ENCODE measurements around the gene BEST1. TPM values are rescaled to one million over a fixed set of nuclear protein-coding genes. Genes with fewer than 3 reads are reported as not detected.

The BEST1 gene
- total and polyA plus RNA-seq, 2 of the 13 experiments (the other 11 are each of a cell fraction or from before 2014, with no cell fraction given), result 0.09 to 0.65 TPM

DNA sequence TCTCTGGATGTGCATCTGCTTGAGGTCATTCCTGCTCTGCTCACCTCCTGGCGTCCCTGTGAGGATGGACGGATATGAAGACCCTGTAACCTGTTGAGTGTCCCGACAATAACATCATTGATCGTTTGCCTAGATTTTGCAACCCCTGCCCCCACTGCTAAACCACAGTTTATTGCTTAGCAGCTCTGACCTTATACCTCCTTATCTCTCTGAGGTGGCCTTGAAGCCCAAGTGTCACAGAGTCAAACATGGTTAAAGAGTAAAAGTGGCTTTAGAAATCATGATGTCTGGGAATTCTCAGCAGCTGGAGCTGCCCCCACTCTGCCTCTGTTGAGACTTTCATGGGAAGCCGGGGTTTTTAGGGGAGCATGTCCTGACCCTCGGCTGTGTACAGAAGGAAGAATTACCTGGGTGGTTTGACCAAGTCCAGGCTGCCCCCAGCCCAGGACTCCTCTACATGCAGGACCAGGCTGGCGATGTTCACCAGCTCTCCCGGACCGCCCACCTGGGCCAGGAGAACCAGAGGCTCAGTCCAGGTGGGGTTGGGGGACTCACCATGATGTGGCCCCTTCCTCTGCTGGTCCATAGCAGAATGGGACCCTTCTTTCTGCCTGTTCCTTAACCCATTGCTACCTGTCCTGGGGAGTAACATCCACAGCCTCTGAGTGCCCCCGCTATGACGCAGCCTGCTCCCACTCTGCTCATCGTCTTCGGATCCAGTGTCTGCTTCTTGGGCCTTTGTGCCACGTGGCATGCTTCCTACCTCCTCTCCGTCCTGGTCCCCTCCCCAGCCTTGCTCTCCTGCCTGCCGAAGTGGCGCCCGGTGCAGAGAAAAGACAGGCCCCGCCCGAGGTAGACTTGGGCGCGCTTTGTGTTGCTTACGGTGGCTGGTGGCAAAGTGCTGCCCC is 50.6 kb downstream of the BEST1 start (continued):
- TF ChIP-seq ZNF354B (CRISPR knock-in tag; IDR thresholded peaks at IDR 0.05) (no peak), ZNF232 (CRISPR knock-in tag; IDR thresholded peaks at IDR 0.05; ENCODE audit: borderline replicate concordance) (no peak), ZNF792 (CRISPR knock-in tag; IDR thresholded peaks at IDR 0.05) (no peak), KAT7 (CRISPR knock-in tag; IDR thresholded peaks at IDR 0.05; ENCODE audit: borderline replicate concordance) (no peak), SNAI1 (CRISPR knock-in tag; IDR thresholded peaks at IDR 0.05; ENCODE audit: borderline replicate concordance) (no peak), SRSF4 (IDR thresholded peaks at IDR 0.05; ENCODE audit: low read depth, low read length, poor library complexity, severe bottlenecking) (no peak), XBP1 (CRISPR knock-in tag; IDR thresholded peaks at IDR 0.05) (no peak), ZNF776 (CRISPR knock-in tag; IDR thresholded peaks at IDR 0.05) (no peak), MAFG (CRISPR knock-in tag; IDR thresholded peaks at IDR 0.05) (no peak), SALL1 (CRISPR knock-in tag; IDR thresholded peaks at IDR 0.05) (peak; percentile 66), NFE2 (CRISPR knock-in tag; IDR thresholded peaks at IDR 0.05) (no peak), HNRNPH1 (optimal IDR thresholded peaks at IDR 0.05; ENCODE audit: low read depth, low read length) (no peak)
- TF ChIP-seq, protein P1, sequence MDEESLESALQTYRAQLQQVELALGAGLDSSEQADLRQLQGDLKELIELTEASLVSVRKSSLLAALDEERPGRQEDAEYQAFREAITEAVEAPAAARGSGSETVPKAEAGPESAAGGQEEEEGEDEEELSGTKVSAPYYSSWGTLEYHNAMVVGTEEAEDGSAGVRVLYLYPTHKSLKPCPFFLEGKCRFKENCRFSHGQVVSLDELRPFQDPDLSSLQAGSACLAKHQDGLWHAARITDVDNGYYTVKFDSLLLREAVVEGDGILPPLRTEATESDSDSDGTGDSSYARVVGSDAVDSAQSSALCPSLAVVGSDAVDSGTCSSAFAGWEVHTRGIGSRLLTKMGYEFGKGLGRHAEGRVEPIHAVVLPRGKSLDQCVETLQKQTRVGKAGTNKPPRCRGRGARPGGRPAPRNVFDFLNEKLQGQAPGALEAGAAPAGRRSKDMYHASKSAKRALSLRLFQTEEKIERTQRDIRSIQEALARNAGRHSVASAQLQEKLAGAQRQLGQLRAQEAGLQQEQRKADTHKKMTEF (CRISPR knock-in tag; IDR thresholded peaks at IDR 0.05), result peak; percentile 24; the same call in 1 of the 2 replicates
- TF ChIP-seq, protein P2, sequence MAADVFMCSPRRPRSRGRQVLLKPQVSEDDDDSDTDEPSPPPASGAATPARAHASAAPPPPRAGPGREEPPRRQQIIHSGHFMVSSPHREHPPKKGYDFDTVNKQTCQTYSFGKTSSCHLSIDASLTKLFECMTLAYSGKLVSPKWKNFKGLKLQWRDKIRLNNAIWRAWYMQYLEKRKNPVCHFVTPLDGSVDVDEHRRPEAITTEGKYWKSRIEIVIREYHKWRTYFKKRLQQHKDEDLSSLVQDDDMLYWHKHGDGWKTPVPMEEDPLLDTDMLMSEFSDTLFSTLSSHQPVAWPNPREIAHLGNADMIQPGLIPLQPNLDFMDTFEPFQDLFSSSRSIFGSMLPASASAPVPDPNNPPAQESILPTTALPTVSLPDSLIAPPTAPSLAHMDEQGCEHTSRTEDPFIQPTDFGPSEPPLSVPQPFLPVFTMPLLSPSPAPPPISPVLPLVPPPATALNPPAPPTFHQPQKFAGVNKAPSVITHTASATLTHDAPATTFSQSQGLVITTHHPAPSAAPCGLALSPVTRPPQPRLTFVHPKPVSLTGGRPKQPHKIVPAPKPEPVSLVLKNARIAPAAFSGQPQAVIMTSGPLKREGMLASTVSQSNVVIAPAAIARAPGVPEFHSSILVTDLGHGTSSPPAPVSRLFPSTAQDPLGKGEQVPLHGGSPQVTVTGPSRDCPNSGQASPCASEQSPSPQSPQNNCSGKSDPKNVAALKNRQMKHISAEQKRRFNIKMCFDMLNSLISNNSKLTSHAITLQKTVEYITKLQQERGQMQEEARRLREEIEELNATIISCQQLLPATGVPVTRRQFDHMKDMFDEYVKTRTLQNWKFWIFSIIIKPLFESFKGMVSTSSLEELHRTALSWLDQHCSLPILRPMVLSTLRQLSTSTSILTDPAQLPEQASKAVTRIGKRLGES (CRISPR knock-in tag; IDR thresholded peaks at IDR 0.05; ENCODE audit: borderline replicate concordance), result no peak
- TF ChIP-seq, protein P3, sequence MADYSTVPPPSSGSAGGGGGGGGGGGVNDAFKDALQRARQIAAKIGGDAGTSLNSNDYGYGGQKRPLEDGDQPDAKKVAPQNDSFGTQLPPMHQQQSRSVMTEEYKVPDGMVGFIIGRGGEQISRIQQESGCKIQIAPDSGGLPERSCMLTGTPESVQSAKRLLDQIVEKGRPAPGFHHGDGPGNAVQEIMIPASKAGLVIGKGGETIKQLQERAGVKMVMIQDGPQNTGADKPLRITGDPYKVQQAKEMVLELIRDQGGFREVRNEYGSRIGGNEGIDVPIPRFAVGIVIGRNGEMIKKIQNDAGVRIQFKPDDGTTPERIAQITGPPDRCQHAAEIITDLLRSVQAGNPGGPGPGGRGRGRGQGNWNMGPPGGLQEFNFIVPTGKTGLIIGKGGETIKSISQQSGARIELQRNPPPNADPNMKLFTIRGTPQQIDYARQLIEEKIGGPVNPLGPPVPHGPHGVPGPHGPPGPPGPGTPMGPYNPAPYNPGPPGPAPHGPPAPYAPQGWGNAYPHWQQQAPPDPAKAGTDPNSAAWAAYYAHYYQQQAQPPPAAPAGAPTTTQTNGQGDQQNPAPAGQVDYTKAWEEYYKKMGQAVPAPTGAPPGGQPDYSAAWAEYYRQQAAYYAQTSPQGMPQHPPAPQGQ (CRISPR knock-in tag; IDR thresholded peaks at IDR 0.05; ENCODE audit: borderline replicate concordance), result no peak
- TF ChIP-seq, protein P4, sequence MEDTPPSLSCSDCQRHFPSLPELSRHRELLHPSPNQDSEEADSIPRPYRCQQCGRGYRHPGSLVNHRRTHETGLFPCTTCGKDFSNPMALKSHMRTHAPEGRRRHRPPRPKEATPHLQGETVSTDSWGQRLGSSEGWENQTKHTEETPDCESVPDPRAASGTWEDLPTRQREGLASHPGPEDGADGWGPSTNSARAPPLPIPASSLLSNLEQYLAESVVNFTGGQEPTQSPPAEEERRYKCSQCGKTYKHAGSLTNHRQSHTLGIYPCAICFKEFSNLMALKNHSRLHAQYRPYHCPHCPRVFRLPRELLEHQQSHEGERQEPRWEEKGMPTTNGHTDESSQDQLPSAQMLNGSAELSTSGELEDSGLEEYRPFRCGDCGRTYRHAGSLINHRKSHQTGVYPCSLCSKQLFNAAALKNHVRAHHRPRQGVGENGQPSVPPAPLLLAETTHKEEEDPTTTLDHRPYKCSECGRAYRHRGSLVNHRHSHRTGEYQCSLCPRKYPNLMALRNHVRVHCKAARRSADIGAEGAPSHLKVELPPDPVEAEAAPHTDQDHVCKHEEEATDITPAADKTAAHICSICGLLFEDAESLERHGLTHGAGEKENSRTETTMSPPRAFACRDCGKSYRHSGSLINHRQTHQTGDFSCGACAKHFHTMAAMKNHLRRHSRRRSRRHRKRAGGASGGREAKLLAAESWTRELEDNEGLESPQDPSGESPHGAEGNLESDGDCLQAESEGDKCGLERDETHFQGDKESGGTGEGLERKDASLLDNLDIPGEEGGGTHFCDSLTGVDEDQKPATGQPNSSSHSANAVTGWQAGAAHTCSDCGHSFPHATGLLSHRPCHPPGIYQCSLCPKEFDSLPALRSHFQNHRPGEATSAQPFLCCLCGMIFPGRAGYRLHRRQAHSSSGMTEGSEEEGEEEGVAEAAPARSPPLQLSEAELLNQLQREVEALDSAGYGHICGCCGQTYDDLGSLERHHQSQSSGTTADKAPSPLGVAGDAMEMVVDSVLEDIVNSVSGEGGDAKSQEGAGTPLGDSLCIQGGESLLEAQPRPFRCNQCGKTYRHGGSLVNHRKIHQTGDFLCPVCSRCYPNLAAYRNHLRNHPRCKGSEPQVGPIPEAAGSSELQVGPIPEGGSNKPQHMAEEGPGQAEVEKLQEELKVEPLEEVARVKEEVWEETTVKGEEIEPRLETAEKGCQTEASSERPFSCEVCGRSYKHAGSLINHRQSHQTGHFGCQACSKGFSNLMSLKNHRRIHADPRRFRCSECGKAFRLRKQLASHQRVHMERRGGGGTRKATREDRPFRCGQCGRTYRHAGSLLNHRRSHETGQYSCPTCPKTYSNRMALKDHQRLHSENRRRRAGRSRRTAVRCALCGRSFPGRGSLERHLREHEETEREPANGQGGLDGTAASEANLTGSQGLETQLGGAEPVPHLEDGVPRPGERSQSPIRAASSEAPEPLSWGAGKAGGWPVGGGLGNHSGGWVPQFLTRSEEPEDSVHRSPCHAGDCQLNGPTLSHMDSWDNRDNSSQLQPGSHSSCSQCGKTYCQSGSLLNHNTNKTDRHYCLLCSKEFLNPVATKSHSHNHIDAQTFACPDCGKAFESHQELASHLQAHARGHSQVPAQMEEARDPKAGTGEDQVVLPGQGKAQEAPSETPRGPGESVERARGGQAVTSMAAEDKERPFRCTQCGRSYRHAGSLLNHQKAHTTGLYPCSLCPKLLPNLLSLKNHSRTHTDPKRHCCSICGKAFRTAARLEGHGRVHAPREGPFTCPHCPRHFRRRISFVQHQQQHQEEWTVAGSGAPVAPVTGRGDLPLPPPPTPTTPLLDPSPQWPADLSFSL (CRISPR knock-in tag; IDR thresholded peaks at IDR 0.05), result no peak
